Smooth muscle cell (in vitro differentiated cells): Measurements from ENCODE around the gene RASA1. TPM values are rescaled to one million over a fixed set of nuclear protein-coding genes. Genes with fewer than 3 reads are reported as not detected.

Experiments used
- DNase-seq: peaks from one replicate; lab custom pipeline; 2025; ENCODE audit not compliant: unreplicated experiment; lab: John Stamatoyannopoulos, UW
- H2AFZ ChIP-seq: fragments of 200-600 bp; sonication (generic); 2 replicates; pipeline ENCODE4 v1.6.0; 2016; ENCODE audit warnings: antibody characterized with exemption, low read depth, mild to moderate bottlenecking
- H3F3A ChIP-seq: fragments of 200-600 bp; sonication (generic); 2 replicates; pipeline ENCODE4 v1.6.0; 2017; ENCODE audit warnings: antibody characterized with exemption, low read depth
- H3K27ac ChIP-seq: fragments of 200-600 bp; sonication (generic); 2 replicates; pipeline ENCODE4 v1.5.1; 2016; ENCODE audit warnings: low read depth, mild to moderate bottlenecking
- H3K27me3 ChIP-seq: fragments of 200-600 bp; sonication (generic); 2 replicates; pipeline ENCODE4 v1.6.1; 2016; ENCODE audit warnings: low read depth, mild to moderate bottlenecking
- H3K36me3 ChIP-seq: fragments of 200-600 bp; sonication (generic); 2 replicates; pipeline ENCODE4 v1.5.1; 2016; ENCODE audit warnings: low read depth
- H3K4me1 ChIP-seq: fragments of 200-600 bp; sonication (generic); 2 replicates; pipeline ENCODE4 v1.5.1; 2016; ENCODE audit warnings: low read depth
- H3K4me2 ChIP-seq: fragments of 200-600 bp; sonication (generic); 2 replicates; pipeline ENCODE4 v1.6.0; 2016; ENCODE audit warnings: mild to moderate bottlenecking
- H3K4me3 ChIP-seq: fragments of 200-600 bp; sonication (generic); 2 replicates; pipeline ENCODE4 v1.5.1; 2016; ENCODE audit warnings: mild to moderate bottlenecking
- H3K79me2 ChIP-seq: fragments of 200-600 bp; sonication (generic); 2 replicates; pipeline ENCODE4 v1.6.0; 2016; ENCODE audit warnings: low read depth, mild to moderate bottlenecking
- H3K9ac ChIP-seq: fragments of 200-600 bp; sonication (generic); 2 replicates; pipeline ENCODE4 v1.6.0; 2016; ENCODE audit warnings: low read depth
- H3K9me3 ChIP-seq: fragments of 200-600 bp; sonication (generic); replicated peaks from 2 replicates; pipeline ENCODE4 v1.5.1; 2016; ENCODE audit warnings: low read depth
- H4K20me1 ChIP-seq: fragments of 200-600 bp; sonication (generic); 2 replicates; pipeline ENCODE4 v1.6.0; 2016; ENCODE audit warnings: low read depth
- WGBS: methylation state at CpG from one replicate; pipeline ENCODE4 v1.1.7; 2016; ENCODE audit warnings: low lambda C conversion rate; 5-methylcytosine and 5-hydroxymethylcytosine counted together
- polyA plus RNA-seq: library from polyadenylated mRNA; unstranded; fragments of >200 nt; fragmentation: Nextera tagmentation; extraction: Ambion mirVana; gene quantifications from 2 replicates; pipeline ENCODE4 v1.2.1, GENCODE V29; 2016
- total RNA-seq: library from RNA; depleted of rRNA; stranded (reverse); fragments of >200 nt; gene quantifications from 2 replicates; pipeline ENCODE4 v1.2.3, GENCODE V29; 2014
- TF ChIP-seq, protein P1 (sequence below): fragments of 200-600 bp; sonication (generic); IDR thresholded peaks from 2 replicates; pipeline ENCODE4 v1.5.1; 2017; ENCODE audit warnings: borderline replicate concordance, mild to moderate bottlenecking, antibody characterized with exemption; ENCODE audit not compliant: insufficient read depth, poor library complexity, severe bottlenecking

Gene RASA1
- total and polyA plus RNA-seq, 2 experiments from 2014 or later, result 28.9 to 59.6 TPM

DNA sequence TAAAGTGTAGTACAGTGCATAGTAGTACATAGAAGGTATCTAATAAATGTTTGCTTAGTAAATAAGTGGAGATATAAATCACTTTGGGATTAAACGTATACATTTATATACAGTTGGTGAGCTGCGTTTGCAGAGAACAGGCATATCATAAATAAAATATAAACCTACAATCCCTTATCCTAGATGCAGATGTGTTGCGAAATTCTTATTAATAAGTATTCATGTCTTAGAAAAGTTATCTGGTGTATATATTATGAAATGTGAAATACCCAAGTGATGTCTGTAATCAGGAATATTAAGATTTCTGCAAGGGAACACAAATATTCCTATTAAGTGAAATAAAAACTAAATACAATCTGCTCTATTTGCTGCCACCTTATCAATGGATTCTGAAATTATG lies 136.2 kb downstream of the RASA1 start:
- Histone ChIP-seq H3K9me3 (peaks cover 8% of the 10 kb centered on the region), H2AFZ (no peak overlapping the region), H3K27ac (no peak overlapping the region), H3K4me1 (no peaks in the 10 kb centered on the region), H3K4me2 (no peak overlapping the region), H3K4me3 (no peak overlapping the region), H3K9ac (no peak overlapping the region), H3K79me2 (no peaks in the 10 kb centered on the region), H3K36me3 (peaks cover 41% of the 10 kb centered on the region), H4K20me1 (peaks cover 14% of the 10 kb centered on the region), H3F3A (peaks cover 18% of the 10 kb centered on the region), H3K27me3 (no peaks in the 10 kb centered on the region)
- TF ChIP-seq, protein P1, sequence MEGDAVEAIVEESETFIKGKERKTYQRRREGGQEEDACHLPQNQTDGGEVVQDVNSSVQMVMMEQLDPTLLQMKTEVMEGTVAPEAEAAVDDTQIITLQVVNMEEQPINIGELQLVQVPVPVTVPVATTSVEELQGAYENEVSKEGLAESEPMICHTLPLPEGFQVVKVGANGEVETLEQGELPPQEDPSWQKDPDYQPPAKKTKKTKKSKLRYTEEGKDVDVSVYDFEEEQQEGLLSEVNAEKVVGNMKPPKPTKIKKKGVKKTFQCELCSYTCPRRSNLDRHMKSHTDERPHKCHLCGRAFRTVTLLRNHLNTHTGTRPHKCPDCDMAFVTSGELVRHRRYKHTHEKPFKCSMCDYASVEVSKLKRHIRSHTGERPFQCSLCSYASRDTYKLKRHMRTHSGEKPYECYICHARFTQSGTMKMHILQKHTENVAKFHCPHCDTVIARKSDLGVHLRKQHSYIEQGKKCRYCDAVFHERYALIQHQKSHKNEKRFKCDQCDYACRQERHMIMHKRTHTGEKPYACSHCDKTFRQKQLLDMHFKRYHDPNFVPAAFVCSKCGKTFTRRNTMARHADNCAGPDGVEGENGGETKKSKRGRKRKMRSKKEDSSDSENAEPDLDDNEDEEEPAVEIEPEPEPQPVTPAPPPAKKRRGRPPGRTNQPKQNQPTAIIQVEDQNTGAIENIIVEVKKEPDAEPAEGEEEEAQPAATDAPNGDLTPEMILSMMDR, result no peak
- no peak for DNase-seq
- WGBS, result 97% methylated on average over 3 of the region's 3 CpGs

DNA sequence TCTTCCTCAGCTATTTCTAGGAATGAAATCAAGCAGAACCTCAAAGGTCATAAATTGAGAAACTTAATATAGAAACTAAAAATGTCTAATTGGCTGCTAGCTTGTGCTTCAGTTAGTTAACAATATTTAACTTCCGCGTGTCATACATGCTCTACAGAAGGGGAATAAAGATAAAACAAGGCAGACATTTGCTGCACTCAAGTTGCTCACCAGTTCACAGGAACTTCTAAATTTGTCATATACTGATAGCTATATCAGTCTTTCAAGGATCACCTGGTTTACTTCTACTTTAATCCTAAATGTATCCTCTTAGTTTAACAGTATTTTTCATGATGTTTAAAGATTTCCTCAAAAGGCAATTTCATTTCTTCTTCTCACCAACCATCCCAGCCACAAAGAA lies 136.7 kb downstream of the RASA1 start:
- no peaks in the 10 kb centered on the region for H3K79me2 ChIP-seq
- H3K9ac ChIP-seq, result no peak overlapping the region
- H2AFZ ChIP-seq, result no peak overlapping the region
- TF ChIP-seq, protein P1, result no peak
- H3K4me3 ChIP-seq, result no peak overlapping the region
- H3K4me1 ChIP-seq, result no peaks in the 10 kb centered on the region
- peaks cover 14% of the 10 kb centered on the region for H3F3A ChIP-seq
- no peak overlapping the region for H3K27ac ChIP-seq
- peaks cover 45% of the 10 kb centered on the region for H3K36me3 ChIP-seq
- no peak for DNase-seq
- H3K9me3 ChIP-seq, result peaks cover 8% of the 10 kb centered on the region
- H4K20me1 ChIP-seq, result peaks cover 14% of the 10 kb centered on the region
- 97% methylated on average over 2 of the region's 2 CpGs for WGBS
- no peaks in the 10 kb centered on the region for H3K27me3 ChIP-seq
- H3K4me2 ChIP-seq, result no peak overlapping the region

DNA sequence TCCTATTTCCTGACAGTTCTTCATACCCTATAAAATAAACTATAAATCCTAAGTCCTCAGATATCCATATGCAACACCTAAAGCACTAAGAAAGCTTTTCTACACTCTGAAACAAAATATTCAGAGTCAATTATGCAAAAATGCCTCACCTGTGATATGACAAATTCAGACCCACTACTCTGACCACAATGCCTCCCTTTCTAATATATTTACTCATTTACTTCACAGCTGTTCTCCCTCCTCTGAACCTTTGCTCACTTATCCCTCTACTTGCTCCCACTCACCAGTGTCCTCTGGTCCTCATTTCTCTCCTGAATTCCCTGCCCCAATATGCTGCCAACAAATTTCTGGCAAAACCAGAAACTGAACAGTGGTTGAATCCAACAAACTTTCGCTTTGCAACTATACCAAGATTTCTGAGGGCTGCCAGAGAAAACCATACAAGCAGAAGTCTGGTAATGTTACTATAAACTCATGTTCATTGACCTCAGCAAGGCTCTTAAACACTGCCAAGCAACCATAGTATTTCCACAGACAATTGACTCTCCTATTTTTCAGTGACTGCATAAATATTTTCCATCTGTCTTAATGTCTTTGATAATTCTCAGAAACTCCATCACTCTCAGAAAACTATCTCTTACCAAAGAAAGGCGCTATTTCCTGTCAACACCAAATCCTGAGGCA lies 137.9 kb downstream of the RASA1 start:
- H4K20me1 ChIP-seq, result peaks cover 11% of the 10 kb centered on the region
- no peak for DNase-seq
- H3K4me3 ChIP-seq, result no peak overlapping the region
- H3F3A ChIP-seq, result peaks cover 6% of the 10 kb centered on the region
- no peak overlapping the region for H3K4me2 ChIP-seq
- no peak overlapping the region for H3K27ac ChIP-seq
- TF ChIP-seq, protein P1, result no peak
- H3K79me2 ChIP-seq, result peaks cover 10% of the 10 kb centered on the region
- H3K27me3 ChIP-seq, result no peaks in the 10 kb centered on the region
- H3K4me1 ChIP-seq, result peaks cover 1% of the 10 kb centered on the region
- WGBS, result 88% methylated on average over 2 of the region's 2 CpGs
- H3K9me3 ChIP-seq, result peaks cover 8% of the 10 kb centered on the region
- peaks cover 44% of the 10 kb centered on the region for H3K36me3 ChIP-seq
- H3K9ac ChIP-seq, result no peak overlapping the region
- no peak overlapping the region for H2AFZ ChIP-seq

DNA sequence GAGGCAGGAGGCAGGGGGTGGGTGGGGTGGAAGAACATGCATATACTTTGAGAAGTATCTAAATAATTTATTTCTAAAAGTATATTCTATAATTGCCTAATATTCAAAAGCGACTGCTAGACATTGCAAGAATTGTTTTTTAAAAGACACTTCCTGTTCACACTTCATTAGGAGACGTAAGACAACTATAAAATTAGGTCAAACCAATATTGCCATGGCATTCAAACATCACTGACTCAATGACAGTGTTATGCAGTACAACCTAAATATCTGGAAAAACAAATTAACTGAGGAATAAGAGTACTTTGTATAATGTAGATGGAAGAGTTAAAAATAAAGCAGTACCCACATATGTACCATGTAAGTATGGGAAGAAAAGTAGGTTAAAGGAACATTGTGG lies 140.5 kb downstream of the RASA1 start:
- TF ChIP-seq, protein P1, result no peak
- H3K4me2 ChIP-seq, result no peak overlapping the region
- H3K9me3 ChIP-seq, result no peaks in the 10 kb centered on the region
- H3K4me1 ChIP-seq, result peaks cover 13% of the 10 kb centered on the region
- H3K36me3 ChIP-seq, result peaks cover 27% of the 10 kb centered on the region
- H3K27ac ChIP-seq, result no peak overlapping the region
- peaks cover 28% of the 10 kb centered on the region for H3K79me2 ChIP-seq
- no peaks in the 10 kb centered on the region for H3K27me3 ChIP-seq
- H3K4me3 ChIP-seq, result no peak overlapping the region
- no peaks in the 10 kb centered on the region for H3F3A ChIP-seq
- no peak overlapping the region for H2AFZ ChIP-seq
- peaks cover 21% of the 10 kb centered on the region for H4K20me1 ChIP-seq
- WGBS, result 95% methylated on average over 2 of the region's 2 CpGs
- H3K9ac ChIP-seq, result no peak overlapping the region
- DNase-seq, result no peak
